IMR-90 (cell line): ENCODE measurements around the gene PLCG1. TPM values are rescaled to one million over a fixed set of nuclear protein-coding genes. Genes with fewer than 3 reads are reported as not detected.

Experiments
- ATAC-seq: fragments of 200-7000 bp; cut with Tn5 transposase; 2 replicates; pipeline ENCODE4 v1.9.1; 2020; ENCODE audit warnings: low read depth, mild to moderate bottlenecking, moderate library complexity
- BruUV-seq: library from RNA; stranded (reverse); fragments of 400-500 nt; replicated peaks from 2 replicates; lab custom pipeline; 2021; lab: Mats Ljungman, UMichigan
- CTCF ChIA-PET: fragments of 300-600 bp; formaldehyde crosslinking; extraction: SDS; loops from one replicate; lab custom pipeline; 2021; ENCODE audit warnings: antibody characterized with exemption; lab: Yijun Ruan, JAX
- POLR2A ChIA-PET: fragments of 300-600 bp; sonication (Branson Sonifier 250); formaldehyde crosslinking; loops from one replicate; lab custom pipeline; 2022; ENCODE audit warnings: antibody characterized with exemption; ENCODE audit not compliant: unreplicated experiment; lab: Charles Lee
- DNase-seq: peaks from one replicate; pipeline ENCODE4 v3.0.0; 2013
- H2AFZ ChIP-seq: replicated peaks from 2 replicates; pipeline ENCODE3; 2013; ENCODE audit warnings: low read length, mild to moderate bottlenecking; ENCODE audit not compliant: poor library complexity
- H2AK5ac ChIP-seq: 2 replicates; pipeline ENCODE4 v1.6.1; 2013; ENCODE audit warnings: low read depth, low read length, inconsistent platforms
- H2AK9ac ChIP-seq: replicated peaks from 2 replicates; pipeline ENCODE3; 2013; ENCODE audit warnings: mild to moderate bottlenecking, low read depth, low read length, moderate library complexity; ENCODE audit not compliant: poor library complexity
- H2BK120ac ChIP-seq: 2 replicates; pipeline ENCODE4 v1.6.1; 2013; ENCODE audit warnings: low read depth, low read length, inconsistent platforms
- H2BK15ac ChIP-seq: 3 replicates; pipeline ENCODE4 v1.6.1; 2013; ENCODE audit warnings: low read depth, low read length, inconsistent platforms
- H2BK20ac ChIP-seq: 2 replicates; pipeline ENCODE4 v1.6.1; 2013; ENCODE audit warnings: low read depth, mild to moderate bottlenecking, inconsistent platforms, low read length, moderate library complexity
- H2BK5ac ChIP-seq: 2 replicates; pipeline ENCODE4 v1.6.1; 2013; ENCODE audit warnings: mild to moderate bottlenecking, low read depth, low read length, inconsistent platforms; ENCODE audit not compliant: poor library complexity, severe bottlenecking
- H3K14ac ChIP-seq: replicated peaks from 2 replicates; pipeline ENCODE4 v1.6.1; 2013; ENCODE audit warnings: low read depth, low read length, inconsistent platforms
- H3K18ac ChIP-seq: 2 replicates; pipeline ENCODE4 v1.6.1; 2013; ENCODE audit warnings: low read depth, low read length, control low read depth
- H3K23ac ChIP-seq: 2 replicates; pipeline ENCODE4 v1.6.1; 2013; ENCODE audit warnings: low read depth, low read length, inconsistent platforms
- H3K27ac ChIP-seq: 2 replicates; pipeline ENCODE4 v1.5.1; 2013; ENCODE audit warnings: mild to moderate bottlenecking, control low read depth, low read length; ENCODE audit not compliant: insufficient read depth
- H3K27me3 ChIP-seq: 2 replicates; pipeline ENCODE4 v1.6.1; 2013; ENCODE audit warnings: low read length; ENCODE audit not compliant: control insufficient read depth, insufficient read depth
- H3K36me3 ChIP-seq: 2 replicates; pipeline ENCODE4 v1.6.1; 2013; ENCODE audit warnings: low read length, mixed read lengths; ENCODE audit not compliant: control insufficient read depth, insufficient read depth
- H3K4ac ChIP-seq: 2 replicates; pipeline ENCODE4 v1.6.1; 2013; ENCODE audit warnings: low read depth, low read length, inconsistent platforms
- H3K4me1 ChIP-seq: 2 replicates; pipeline ENCODE4 v1.6.1; 2013; ENCODE audit warnings: low read length, mixed read lengths; ENCODE audit not compliant: control insufficient read depth, insufficient read depth
- H3K4me2 ChIP-seq: 2 replicates; pipeline ENCODE4 v1.6.1; 2013; ENCODE audit warnings: low read depth, mild to moderate bottlenecking, control low read depth, low read length, moderate library complexity
- H3K4me3 ChIP-seq: 2 replicates; pipeline ENCODE4 v1.5.1; 2013; ENCODE audit warnings: low read depth, mild to moderate bottlenecking, control low read depth, low read length, moderate library complexity; ENCODE audit not compliant: insufficient read depth
- H3K56ac ChIP-seq: 2 replicates; pipeline ENCODE4 v1.6.1; 2013; ENCODE audit warnings: low read length, inconsistent platforms; ENCODE audit not compliant: insufficient read depth; ENCODE audit errors: extremely low read depth
- H3K79me1 ChIP-seq, 2 experiments: 2 replicates each; pipeline ENCODE4 v1.6.1; 2013; ENCODE audit warnings: low read length in 2 of 2, inconsistent platforms in 1 of 2, low read depth in 1 of 2
- H3K9ac ChIP-seq: 2 replicates; pipeline ENCODE4 v1.6.1; 2013; ENCODE audit warnings: low read depth, low read length, control low read depth
- H3K9me1 ChIP-seq: 2 replicates; pipeline ENCODE4 v1.6.1; 2013; ENCODE audit warnings: low read length, inconsistent platforms; ENCODE audit not compliant: insufficient read depth
- H3K9me3 ChIP-seq: 2 replicates; pipeline ENCODE4 v1.6.1; 2013; ENCODE audit warnings: low read length; ENCODE audit not compliant: control insufficient read depth, insufficient read depth
- H4K20me1 ChIP-seq: 2 replicates; pipeline ENCODE4 v1.6.1; 2013; ENCODE audit warnings: low read length, inconsistent platforms; ENCODE audit not compliant: insufficient read depth
- H4K5ac ChIP-seq: 2 replicates; pipeline ENCODE4 v1.6.1; 2013; ENCODE audit warnings: mild to moderate bottlenecking, low read depth, low read length, control low read depth
- H4K8ac ChIP-seq, 2 experiments: 2 replicates each; pipeline ENCODE4 v1.6.1; 2013; ENCODE audit warnings: low read depth in 2 of 2, low read length in 2 of 2, control low read depth in 1 of 2, inconsistent platforms in 1 of 2
- H4K91ac ChIP-seq: 2 replicates; pipeline ENCODE4 v1.6.1; 2013; ENCODE audit warnings: low read depth, low read length, inconsistent platforms; ENCODE audit not compliant: insufficient read depth
- CTCF ChIP-seq: conservative IDR thresholded peaks from 2 replicates; pipeline ENCODE4 v1.5.1; 2012; ENCODE audit warnings: mild to moderate bottlenecking, low read depth, low read length, improper control_type of control experiment
- FOS ChIP-seq: fragments of 150-350 bp; IDR thresholded peaks from 2 replicates; pipeline ENCODE4 v1.6.1; 2016; ENCODE audit warnings: low read depth, low read length
- MAZ ChIP-seq: IDR thresholded peaks from 2 replicates; pipeline ENCODE4 v1.6.1; 2012; ENCODE audit warnings: low read depth, mild to moderate bottlenecking, low read length, improper control_type of control experiment, moderate library complexity, borderline replicate concordance
- MXI1 ChIP-seq: IDR thresholded peaks from 2 replicates; pipeline ENCODE4 v1.6.1; 2012; ENCODE audit warnings: low read depth, mild to moderate bottlenecking, low read length, moderate library complexity, borderline replicate concordance
- POLR2A ChIP-seq: IDR thresholded peaks from 2 replicates; pipeline ENCODE4 v1.6.1; 2012; ENCODE audit warnings: mild to moderate bottlenecking, low read depth, low read length
- RAD21 ChIP-seq: IDR thresholded peaks from 2 replicates; pipeline ENCODE4 v1.6.1; 2012; ENCODE audit warnings: low read length, improper control_type of control experiment
- RCOR1 ChIP-seq: IDR thresholded peaks from 2 replicates; pipeline ENCODE4 v1.6.1; 2012; ENCODE audit warnings: mild to moderate bottlenecking, low read length, improper control_type of control experiment; ENCODE audit not compliant: insufficient replicate concordance
- RFX5 ChIP-seq: IDR thresholded peaks from 2 replicates; pipeline ENCODE4 v1.8.0; 2012; ENCODE audit warnings: low read depth, mild to moderate bottlenecking, low read length, moderate library complexity
- SMC3 ChIP-seq: fragments of 150-350 bp; IDR thresholded peaks from 2 replicates; pipeline ENCODE4 v1.6.1; 2016; ENCODE audit warnings: low read depth, mild to moderate bottlenecking, antibody characterized with exemption, low read length, moderate library complexity
- WGBS, 2 experiments: methylation state at CpG; one replicate each; pipeline versions ENCODE4 v1.1.5 to v1.1.7; 2013; ENCODE audit warnings: missing lambda C conversion rate in 2 of 2; ENCODE audit not compliant: insufficient read length in 1 of 2; ENCODE audit errors: extremely low coverage in 2 of 2; 5-methylcytosine and 5-hydroxymethylcytosine counted together
- dilution Hi-C: fragments of 300-500 bp; cut with HindIII; formaldehyde crosslinking; loops from one replicate; pipeline ENCODE4 v1.14.3; 2018; ENCODE audit warnings: low sequenced_read_pairs; ENCODE audit not compliant: unreplicated experiment
- in situ Hi-C: fragments of 300-500 bp; cut with MboI; formaldehyde crosslinking; loops from 3 replicates; pipeline ENCODE4 v1.14.3; 2019; ENCODE audit warnings: low sequenced_read_pairs, inconsistent platforms, mixed read lengths
- intact Hi-C: fragments of 100-400 bp; cut with micrococcal nuclease; formaldehyde crosslinking; loops from 2 replicates; pipeline ENCODE4 v1.10.0; 2022
- polyA plus RNA-seq, 3 experiments: library from polyadenylated mRNA; depleted of rRNA; stranded (reverse); fragments of >200 nt; gene quantifications; 2 replicates each; pipeline ENCODE4 v1.2.3, GENCODE V29; 2012; ENCODE audit warnings: low replicate concordance in 1 of 3
- total RNA-seq: library from RNA; depleted of rRNA; stranded (reverse); fragments of >200 nt; gene quantifications from 2 replicates; pipeline ENCODE4 v1.2.3, GENCODE V29; 2012
- TF ChIP-seq, protein P1 (sequence below): fragments of 150-350 bp; IDR thresholded peaks from 2 replicates; pipeline ENCODE4 v1.6.1; 2016; ENCODE audit warnings: low read depth, mild to moderate bottlenecking, low read length, moderate library complexity, borderline replicate concordance

The PLCG1 gene
- total and polyA plus RNA-seq, 2 of the 4 experiments (the other 2 are of a cell fraction): 59.1 to 69.1 TPM

GRCh38 chr20:41226426-41226825 is 89.1 kb downstream of the PLCG1 start:
- ChIA-PET POLR2A (no interaction called here), CTCF (no interaction called here)
- ATAC-seq (no peak), DNase-seq (no peak)
- Histone ChIP-seq H3K27ac (no peak overlapping the region), H3K14ac (no peak overlapping the region), H3K9ac (no peak overlapping the region), H2BK120ac (no peak overlapping the region), H2AFZ (no peak overlapping the region), H3K4me1 (peaks cover 9% of the 10 kb centered on the region), H4K5ac (no peak overlapping the region), H3K27me3 (no peaks in the 10 kb centered on the region), H3K18ac (no peak overlapping the region), H2AK5ac (no peak overlapping the region), H3K36me3 (no peaks in the 10 kb centered on the region), H3K79me1 (peaks cover 24 to 51% of the 10 kb centered on the region in 2 experiments; a peak in 3 of 4 replicates), H4K91ac (no peak overlapping the region), H2BK20ac (no peak overlapping the region), H4K8ac (no peak overlapping the region), H3K56ac (no peak overlapping the region), H3K23ac (no peak overlapping the region), H3K4me3 (no peak overlapping the region), H2BK5ac (no peak overlapping the region), H2BK15ac (no peak overlapping the region), H3K9me1 (peaks cover 7% of the 10 kb centered on the region), H3K4me2 (no peak overlapping the region), H3K4ac (no peak overlapping the region), H3K9me3 (no peaks in the 10 kb centered on the region), H4K20me1 (no peaks in the 10 kb centered on the region; the same call in 1 of the 2 replicates), H2AK9ac (no peak overlapping the region)
- dilution Hi-C loops (no loop called here), in situ Hi-C loops (loop anchor here (5.0 kb wide), 1 partner anchor 49 kb away; no protein-coding TSS in a partner anchor), intact Hi-C loops (no loop called here)
- TF ChIP-seq RAD21 (no peak), SMC3 (no peak), FOS (no peak), MAZ (no peak), RCOR1 (no peak), RFX5 (no peak), POLR2A (no peak), CTCF (no peak), MXI1 (no peak)
- TF ChIP-seq, protein P1, sequence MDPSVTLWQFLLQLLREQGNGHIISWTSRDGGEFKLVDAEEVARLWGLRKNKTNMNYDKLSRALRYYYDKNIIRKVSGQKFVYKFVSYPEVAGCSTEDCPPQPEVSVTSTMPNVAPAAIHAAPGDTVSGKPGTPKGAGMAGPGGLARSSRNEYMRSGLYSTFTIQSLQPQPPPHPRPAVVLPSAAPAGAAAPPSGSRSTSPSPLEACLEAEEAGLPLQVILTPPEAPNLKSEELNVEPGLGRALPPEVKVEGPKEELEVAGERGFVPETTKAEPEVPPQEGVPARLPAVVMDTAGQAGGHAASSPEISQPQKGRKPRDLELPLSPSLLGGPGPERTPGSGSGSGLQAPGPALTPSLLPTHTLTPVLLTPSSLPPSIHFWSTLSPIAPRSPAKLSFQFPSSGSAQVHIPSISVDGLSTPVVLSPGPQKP: no peak
- WGBS, 2 experiments: no CpG with 5 or more reads among the region's 1 CpG
- BruUV-seq: no TSS peak
